HG03521 (cell line): ENCODE measurements around the gene SVIP.

Source experiments
- ATAC-seq: cut with Tn5 transposase; IDR thresholded peaks from one replicate; pipeline ENCODE4 v1.9.1; 2021; ENCODE audit warnings: mild to moderate bottlenecking, moderate library complexity; ENCODE audit not compliant: unreplicated experiment

Gene SVIP, protein sequence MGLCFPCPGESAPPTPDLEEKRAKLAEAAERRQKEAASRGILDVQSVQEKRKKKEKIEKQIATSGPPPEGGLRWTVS

DNA sequence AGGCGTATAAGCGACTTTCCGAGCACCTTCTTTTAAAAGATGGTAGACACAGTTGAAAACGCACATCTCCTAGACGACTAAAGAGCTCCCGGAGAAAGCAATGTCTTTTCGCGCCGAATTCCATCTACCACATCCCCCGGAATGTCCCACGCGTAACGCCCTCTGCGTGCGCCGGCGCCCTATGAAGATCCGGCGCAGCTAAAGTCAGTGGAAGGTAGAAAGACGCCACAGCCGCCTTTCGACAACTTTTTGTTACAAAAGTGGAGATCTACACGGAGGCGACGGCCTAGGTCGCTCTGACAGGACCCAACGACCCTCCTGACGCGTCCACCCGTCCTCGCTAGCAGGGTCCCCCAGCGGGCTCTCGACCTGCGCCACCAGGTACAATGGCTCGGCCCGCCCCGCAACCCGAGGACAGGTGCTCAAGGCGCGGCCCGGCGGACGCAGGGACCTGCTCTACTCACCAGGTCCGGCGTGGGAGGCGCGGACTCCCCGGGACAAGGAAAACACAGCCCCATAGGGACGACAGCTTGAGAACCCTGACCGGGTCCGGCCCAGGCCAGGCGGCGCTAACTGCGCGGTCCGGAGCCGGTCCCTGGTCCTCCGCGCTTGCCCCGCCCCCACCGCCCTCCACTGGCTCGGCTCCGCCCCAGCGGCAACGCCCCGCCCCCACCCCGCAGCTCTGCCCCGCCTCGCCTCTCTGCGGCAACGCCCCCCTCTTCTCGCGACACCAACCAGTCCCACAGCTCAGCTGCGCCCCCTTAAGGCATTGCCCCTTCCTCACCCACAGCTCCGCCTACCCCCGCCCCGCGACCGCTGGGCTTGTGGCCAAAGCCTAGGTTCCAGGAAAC is at the start of gene SVIP:
TSS of gene SVIP (minus strand) at position 571 of the 851 bp plus-strand sequence. CDS start at position 518, 53 bp downstream.
- peak; percentile 85 for ATAC-seq

DNA sequence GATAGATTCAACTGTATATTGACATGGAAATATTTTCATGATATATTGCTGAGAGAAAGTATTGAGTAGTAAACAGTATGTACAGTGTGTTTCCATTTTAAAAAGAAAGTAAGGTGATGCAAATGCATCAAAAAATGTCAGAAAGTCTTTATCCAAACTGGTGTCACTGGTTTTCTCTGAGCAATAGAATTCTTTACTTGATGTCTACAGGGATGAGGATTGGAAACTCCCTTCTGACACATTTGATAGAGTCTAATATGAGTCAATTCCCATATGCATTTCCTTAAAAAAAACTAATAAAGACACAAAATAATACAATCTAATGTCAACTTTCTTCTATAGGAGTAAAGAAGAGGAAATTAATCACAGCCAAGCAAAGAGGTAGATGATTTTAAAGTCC is 49.0 kb upstream of the SVIP start:
- ATAC-seq, result no peak

DNA sequence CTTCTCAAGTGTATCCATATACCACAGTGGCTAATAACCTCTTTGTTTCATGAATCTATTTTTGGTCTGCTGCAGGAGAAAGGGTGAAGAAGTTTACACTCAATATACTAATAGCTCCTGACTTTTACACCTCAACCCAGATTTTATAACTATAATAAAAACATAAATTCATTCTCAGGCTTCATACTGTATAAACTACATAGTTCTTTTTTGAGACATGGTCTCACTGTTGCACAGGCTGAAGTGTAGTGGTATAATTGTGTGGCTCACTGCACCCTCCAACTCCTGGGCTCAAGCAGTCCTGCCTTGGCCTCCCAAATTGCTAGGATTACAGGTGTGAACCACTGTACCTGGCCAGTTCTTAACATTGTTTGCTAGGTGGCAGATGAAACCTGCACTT is 48.4 kb upstream of the SVIP start:
- no peak for ATAC-seq

DNA sequence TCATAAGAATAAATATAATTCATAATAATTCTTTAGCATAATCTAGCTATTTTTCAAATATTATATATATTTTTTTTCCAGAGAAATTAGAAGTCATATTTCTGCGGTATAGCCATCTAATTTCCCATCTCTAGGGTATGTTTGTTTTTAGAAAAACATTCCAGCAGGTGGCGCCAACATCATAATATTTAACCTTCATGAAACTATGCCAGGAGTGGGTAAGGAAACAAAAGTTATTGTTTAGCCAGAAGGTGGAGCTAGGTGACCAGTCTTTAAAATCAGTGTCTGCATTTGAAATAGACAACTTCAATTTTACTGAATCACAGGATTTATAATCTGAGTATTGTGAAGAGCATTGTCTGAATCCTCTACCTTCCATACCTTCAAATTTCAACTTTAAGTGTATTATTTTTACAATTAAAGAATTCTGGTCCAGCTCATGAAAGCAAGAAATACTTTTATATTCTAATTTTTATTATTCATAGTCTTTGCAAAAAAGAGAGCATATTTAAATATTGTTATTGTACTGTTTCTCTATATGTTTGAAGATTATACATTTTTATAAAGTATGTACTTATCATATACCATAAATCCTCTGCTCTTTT is 46.4 kb upstream of the SVIP start:
- ATAC-seq, result peak; percentile 99

DNA sequence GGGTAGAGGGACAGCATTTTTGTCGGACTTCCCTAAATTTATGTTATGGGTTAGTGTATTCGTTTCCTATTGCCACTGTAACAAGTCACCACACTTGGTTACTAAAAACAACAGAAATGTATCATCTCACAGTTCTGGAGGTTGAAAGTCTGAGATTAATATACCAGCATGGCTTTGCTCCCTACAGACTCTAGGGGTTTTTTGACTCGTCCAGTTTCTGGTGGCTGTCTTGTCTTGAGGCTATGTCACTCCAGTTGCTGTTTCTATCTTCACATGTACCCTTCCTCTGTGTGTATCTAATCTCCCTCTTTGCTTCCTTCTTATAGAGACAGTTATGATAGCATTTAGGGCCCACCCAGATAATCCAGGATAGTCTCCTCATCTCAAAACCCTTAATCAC is 39.7 kb upstream of the SVIP start:
- no peak for ATAC-seq

DNA sequence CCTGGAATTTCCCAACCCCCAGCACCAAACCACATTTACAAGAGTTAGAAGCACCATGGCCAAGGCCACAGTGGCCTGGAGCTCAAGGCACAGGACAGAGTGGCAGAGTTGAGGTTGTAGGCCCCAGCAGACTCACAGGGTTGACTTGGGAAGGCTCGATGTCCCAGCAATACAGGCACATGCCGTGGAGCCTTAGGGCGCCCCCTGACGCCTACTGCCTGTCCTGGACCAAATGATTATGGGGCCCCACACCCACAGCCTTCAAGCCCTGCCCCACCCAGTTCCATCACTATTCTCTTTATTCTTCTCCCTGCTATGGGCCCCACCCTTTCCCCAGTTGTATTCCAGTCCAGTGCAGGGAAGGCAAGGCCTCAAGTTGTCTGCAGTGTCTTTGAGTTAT is 30.6 kb upstream of the SVIP start, which contains the start of gene CCDC179:
TSS of gene CCDC179 (minus strand) at position 234 of the 400 bp plus-strand sequence. CDS start at position 181, 53 bp downstream.
- ATAC-seq, result no peak

DNA sequence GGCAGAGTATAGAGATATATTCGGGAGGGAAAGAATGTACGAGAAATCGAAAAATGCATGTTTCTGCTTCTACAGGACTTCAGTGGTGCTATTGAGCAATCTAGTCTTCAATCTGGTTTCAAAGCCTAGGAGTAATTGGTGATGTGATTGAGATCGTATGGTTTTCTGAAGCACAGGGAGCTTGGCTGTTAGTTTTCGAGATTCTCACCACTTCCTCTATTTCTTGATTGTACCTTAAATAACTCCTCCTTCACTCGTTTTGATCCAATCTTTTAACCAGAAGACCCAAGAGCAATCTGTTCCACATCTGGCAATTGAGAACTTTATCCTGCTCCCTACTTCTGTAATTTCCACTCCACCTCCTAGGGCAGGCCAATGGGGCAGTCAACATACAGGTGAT is 30.2 kb upstream of the SVIP start:
- ATAC-seq, result no peak

DNA sequence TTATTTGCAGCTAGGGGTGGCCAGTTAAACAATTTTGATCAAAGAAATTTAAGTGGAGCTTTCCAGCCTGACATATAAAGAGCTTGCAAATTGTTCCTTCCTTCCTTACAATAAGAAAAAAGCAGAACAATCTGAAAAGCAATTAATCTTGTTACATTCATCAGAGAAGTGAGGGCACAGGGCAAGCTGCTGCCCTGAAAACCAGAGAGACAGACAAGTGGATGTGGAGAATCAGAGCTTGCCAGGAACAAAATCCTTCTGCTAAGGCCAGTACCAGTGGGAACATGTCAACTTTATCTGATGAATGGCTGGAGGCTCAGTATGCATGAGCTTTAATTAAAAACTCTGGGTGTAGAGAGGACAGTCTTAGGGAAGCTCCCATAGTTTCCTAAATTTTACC is 21.9 kb upstream of the SVIP start:
- ATAC-seq, result no peak

DNA sequence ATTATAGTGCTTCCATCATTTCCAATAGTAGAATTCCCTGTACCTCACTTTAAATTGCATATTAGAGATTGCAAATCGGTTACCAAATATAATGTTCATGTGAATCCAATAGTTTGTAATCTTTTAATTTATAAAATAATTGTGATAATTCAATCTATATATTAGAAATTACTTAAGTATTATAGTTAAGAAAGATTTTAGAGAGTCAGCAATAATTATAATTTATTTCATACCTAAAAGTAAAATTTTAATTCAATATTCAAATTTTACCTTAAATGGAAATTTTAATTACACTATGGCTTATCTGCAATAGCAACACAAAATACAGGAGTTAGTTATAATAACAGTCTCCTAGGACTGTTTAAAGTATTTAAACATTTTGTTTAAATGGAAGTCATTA is 17.1 kb upstream of the SVIP start:
- no peak for ATAC-seq

DNA sequence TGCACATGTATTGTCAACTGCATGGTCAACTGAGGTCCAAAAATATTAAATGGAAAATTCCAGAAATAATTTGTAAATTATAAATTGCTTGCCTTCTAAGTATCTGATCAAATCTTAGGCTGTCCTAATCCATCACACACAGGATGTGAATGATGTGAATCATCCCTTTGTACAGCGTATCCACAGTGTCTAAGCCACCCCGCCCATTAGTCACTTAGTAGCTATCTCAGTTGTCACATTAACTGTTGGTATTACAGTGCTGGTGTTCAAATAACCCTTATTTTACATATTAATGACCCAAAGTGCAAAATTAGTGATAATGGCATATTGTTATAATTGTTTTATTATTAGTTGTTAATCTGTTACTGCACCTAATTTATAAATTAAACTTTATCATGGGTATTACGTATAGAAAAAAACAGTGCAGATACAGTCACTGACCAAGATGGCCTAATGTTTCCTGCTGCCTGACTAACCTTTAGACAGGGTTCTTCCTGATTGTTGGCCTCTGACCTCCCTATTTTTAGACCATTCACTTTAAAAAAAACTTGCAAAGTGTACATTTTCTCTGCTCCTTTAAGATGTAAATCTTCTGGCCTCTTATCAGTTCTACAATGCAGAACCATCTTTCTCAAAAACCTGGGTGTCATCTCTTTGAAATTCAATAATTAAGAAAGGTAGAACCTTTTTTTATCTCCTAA is 2.9 kb upstream of the SVIP start:
- ATAC-seq, result no peak

DNA sequence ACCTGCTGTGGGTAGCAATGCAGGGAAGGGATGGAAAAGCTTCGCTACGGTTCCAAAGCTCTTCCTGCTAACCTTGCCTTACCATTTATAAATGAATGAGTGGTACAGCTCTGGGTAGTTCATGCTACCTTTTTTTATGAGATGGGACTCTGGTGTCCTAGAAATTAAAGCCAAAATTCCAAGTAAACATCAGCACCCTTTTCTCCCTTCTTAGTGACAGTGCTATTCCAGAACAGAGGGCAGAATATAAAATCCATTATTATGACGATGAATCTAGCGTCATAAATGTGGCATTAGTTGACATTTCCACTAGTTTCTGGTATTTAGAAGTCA is 447 bp upstream of the SVIP start:
- ATAC-seq, result no peak

DNA sequence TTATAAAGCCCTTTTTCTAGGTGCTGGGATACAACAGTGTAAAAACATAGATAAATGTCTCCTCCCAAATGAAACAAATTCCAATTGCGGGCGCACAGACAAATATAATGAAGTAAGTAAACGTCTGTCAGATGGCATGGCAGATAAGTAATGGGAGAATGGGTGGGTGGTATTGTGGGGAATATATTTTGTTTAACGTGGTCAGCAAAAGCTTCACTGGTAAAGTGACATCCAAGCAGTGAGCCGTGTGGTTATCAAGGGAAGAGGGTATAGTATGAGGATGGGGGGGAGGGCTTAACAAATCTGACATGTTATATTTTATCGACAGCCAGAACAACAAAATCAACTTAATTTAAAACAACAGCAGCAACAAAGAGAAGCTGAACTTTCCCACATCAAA is 1.2 kb downstream of the SVIP start:
- ATAC-seq, result no peak

DNA sequence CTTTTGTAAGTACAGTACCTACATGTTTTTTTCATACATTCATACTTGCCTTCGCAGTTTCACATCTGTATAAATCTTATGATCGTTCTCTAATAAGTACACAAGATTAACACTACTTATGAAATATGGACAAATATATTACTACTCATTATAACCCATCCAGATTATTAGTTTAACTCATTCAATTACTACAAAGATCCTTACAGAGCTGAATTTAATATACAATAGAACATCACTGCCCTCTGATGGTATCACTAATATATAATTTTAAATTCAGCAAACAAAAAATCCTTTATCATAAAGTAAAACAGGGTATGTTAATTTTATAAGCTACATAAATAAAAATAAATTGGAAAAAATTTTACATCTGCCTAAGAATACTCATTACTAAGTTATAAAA is 7.4 kb downstream of the SVIP start:
- ATAC-seq, result no peak

DNA sequence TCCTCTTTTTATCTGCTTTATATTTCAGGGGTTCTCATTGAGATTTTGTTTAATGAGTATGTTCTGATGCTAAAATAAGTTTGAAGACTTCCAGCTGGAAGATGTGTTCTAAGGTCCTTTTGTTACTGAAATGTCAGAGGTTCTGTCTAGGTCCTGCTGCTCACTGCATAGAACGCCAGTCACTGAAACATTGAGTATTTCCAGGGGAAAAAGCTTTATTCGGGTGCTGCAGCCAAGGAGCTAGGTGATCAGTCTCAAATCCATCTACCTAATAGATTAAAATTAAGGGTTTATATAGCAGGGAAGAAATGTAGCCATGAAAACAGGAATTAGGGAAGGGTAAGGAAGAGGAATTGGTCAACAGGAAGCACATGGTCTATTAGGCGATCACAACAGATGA is 19.7 kb downstream of the SVIP start:
- ATAC-seq, result no peak

DNA sequence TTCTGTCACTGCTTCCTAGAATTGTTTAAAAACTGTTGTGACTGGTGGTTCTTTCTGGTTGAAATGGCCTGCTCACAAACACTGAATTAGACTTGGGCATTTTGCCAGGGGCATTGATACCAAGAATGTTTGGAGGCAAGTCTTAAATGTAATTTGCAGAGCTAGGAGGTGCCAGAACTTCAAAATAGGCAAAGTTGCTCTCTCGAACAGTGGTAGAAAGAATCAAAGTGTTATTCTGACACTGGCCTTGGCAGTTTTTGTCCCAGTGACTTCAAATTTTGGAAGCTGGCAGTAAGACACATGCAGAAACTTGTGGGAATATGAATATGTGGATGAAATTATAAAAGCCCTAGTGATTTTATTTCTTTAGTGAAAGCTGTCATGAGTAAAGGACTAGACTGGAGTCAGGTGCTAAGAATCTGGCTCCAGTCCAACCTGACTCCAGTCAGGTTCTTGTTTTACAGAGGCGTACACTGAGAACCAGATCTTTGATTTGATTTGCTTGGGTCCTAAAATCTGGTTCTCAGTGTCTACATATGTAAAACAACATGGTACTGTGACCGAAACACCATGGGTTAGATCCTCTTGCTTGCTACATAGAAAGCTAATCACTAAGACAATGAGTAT is 20.9 kb downstream of the SVIP start:
- peak; percentile 4 for ATAC-seq

DNA sequence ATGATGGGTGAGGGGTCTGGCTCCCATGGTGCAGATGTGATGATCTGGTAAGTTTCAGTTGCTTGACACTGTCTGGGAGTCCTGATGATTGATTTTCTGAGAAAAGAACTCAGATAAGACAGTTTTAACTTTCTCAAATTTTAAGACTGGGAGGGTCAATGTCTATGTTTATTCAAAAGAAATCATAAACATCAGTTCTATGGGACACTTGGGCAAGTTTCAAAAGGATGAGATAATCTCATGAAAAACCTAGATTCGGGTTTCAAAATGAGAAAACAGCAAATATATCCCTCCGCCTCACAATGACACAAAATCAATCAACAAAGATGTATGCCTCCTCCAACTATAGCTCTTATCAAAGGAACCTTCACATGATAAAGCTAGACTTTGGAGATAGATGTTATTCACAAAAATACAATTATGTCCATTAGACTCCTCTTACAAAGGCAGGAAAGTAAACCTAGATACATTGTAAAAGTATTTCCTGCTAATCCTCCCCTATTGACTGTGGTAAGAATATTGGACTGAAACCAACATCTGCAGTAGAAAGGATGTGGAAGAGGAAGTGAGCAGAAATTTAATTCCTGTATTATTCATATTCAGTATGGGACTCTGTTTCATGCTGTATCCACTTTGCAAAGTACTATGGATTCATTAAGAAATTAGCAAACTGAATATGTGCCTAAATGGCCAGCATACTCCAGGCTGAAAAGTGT is 21.6 kb downstream of the SVIP start:
- peak; percentile 96 for ATAC-seq

DNA sequence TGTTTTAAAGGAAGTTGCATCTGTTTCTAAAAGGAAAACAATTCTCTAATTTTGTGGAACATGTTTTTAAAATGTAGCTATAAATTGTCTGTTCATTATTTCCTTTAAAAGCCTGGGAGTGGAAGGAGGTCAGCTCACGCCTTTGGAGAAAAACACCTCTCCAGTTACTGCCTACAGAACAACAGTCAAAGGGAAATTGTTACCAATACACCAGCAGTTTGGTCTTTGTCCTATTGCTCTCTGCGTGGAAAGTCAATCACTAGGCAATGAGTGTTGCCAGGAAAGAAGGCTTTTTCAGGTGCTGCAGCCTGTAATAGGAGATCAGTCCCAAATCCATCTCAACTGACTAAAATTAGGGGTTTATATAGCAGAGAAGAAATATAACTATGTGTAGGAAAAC is 22.2 kb downstream of the SVIP start:
- ATAC-seq, result no peak

DNA sequence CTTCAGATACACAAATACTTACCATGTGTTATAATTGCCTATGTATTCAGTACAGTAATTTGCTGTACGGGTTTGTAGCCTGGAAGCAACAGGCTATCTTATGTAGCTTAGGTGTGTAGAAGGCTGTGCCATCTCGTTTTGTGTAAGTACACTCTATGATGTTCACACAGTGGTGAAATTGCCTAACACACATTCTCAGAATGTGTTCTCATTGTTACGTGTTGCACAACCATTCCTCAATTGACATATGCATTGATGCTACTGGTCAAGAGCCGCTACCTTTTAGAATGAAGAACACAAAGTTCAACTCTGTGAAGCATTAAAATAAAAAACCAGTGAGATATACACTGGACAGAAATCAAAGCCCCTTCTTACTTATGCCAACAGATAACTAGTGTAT is 26.7 kb downstream of the SVIP start:
- no peak for ATAC-seq

DNA sequence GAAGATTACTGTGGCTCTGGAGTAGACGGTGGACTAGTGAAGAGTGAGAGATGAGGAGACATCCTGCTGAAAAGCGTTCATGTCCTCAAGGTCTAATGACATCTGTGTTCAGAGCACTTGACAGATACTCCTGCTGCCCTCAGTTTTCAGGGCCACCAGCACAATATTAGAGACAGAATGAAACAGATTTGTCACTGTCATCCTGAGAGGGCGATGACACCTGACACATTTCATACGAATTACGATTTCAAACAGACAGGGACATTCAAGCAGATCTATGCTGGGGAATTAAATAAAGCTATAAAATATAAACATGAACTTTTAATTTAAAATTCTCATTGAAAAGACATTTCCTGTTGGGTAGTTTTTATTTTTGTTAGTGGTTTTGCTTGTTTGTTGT is 29.1 kb downstream of the SVIP start:
- no peak for ATAC-seq

DNA sequence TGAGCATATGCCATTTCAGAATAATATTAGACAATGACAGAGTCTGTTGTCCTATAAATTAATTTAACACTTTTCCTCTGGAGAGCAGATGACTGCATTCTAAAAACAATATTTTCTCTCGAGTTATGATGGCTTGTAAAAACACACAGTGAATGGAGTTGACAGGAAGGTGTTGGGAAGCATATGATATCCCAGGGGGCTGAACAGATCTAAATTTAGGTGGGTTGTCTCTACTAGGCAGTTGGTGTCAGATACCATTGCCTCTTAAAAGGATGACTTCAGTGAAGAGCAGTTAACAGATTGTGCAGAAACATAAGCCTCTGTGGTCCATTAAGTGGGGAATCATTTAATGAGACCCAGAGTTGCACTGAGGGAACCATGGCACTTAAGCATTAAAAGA is 30.7 kb downstream of the SVIP start:
- ATAC-seq, result no peak

DNA sequence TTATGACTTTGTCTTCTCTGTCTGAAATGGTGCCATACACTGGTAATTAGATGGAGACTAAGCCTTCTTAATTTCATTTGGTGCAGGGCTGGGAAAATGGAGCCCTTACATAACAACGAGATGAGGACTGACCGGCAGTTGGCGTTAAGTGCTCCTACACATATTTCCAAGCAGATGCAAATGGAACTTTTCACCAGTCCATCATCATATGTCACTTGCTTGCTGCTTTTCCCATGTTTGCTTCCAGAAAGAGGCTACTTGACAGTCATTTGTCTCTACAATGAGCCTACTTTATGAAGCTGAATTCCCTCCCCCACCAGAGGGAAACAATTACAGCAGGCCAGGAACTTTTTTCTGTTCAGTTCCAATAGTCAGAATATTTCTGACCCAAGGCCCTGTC is 32.6 kb downstream of the SVIP start:
- ATAC-seq, result no peak
